Prostate gland (tissue), 2 donors: ENCODE results near the gene MAP4K2.

ENCODE experiments used
- CTCF ChIP-seq, 4 experiments: fragments of 200-600 bp in 2 of 4; fragments of 450-650 bp in 2 of 4; sonication (generic) in 2 of 4; IDR thresholded peaks; 1 replicate in 3 of 4; 2 replicates in 1 of 4; pipeline ENCODE4 v1.5.1; 2016 to 2019; ENCODE audit warnings: antibody characterized with exemption in 4 of 4, mild to moderate bottlenecking in 2 of 4, moderate library complexity in 2 of 4
- POLR2A ChIP-seq: fragments of 450-650 bp; IDR thresholded peaks from one replicate; pipeline ENCODE4 v1.6.1; 2016; ENCODE audit warnings: antibody characterized with exemption, mild to moderate bottlenecking
- POLR2AphosphoS5 ChIP-seq: sonication (generic); formaldehyde crosslinking; IDR thresholded peaks from one replicate; pipeline ENCODE4 v1.6.1; 2017; ENCODE audit warnings: antibody characterized with exemption

- no peak for TF ChIP-seq CTCF (IDR thresholded peaks at IDR 0.05)
- no peak for TF ChIP-seq POLR2A
- no peak for TF ChIP-seq POLR2AphosphoS5
These were observed 6.8 kb upstream of the MAP4K2 start for GRCh38 chr11:64809781-64810241.
